Measurements from ENCODE around the gene KBTBD12. TPM values are rescaled to one million over a fixed set of nuclear protein-coding genes. Genes with fewer than 3 reads are reported as not detected.

KBTBD12 gene
- total RNA-seq, 1 experiment from 2014 or later, result not detected

- Histone ChIP-seq H2AFZ (ENCODE audit: low read depth, low read length, poor library complexity, severe bottlenecking) (no peak overlapping the region), H3K27ac (ENCODE audit: low read depth, low read length) (no peak overlapping the region), H3K9me2 (ENCODE audit: insufficient read depth) (no peaks in the 10 kb centered on the region), H3K4me1 (ENCODE audit: control insufficient read depth in 1 of 2, insufficient read depth in 2 of 2, low read length in 2 of 2) (no peaks in the 10 kb centered on the region), H4K20me1 (ENCODE audit: insufficient read depth) (no peaks in the 10 kb centered on the region), H3K9me3 (ENCODE audit: control insufficient read depth in 1 of 2, insufficient read depth in 1 of 2, low read depth in 1 of 2, low read length in 2 of 2) (no peaks in the 10 kb centered on the region), H3K4me2 (ENCODE audit: low read length) (no peak overlapping the region), H3K79me2 (ENCODE audit: insufficient read depth, low read length) (no peaks in the 10 kb centered on the region), H3K9ac (ENCODE audit: low read length) (no peak overlapping the region), H3K36me3 (ENCODE audit: control insufficient read depth in 1 of 2, insufficient read depth in 2 of 2, low read length in 2 of 2) (no peaks in the 10 kb centered on the region), H3K4me3 (replicated peaks in 1 of 2; ENCODE audit: low read depth in 1 of 2, low read length in 2 of 2) (no peak overlapping the region), H3K27me3 (ENCODE audit: insufficient read depth, low read length) (no peaks in the 10 kb centered on the region)
- intact Hi-C loops (cut with micrococcal nuclease), result loop anchor here (1.0 to 5.0 kb wide), 3 partner anchors 280 to 394 kb away; no protein-coding TSS in a partner anchor
- CTCF ChIA-PET, result interaction anchor here (1.0 to 1.4 kb wide), 4 partner anchors 9 to 396 kb away, joined by 3 to 4 read pairs (median 3); no protein-coding TSS in a partner anchor
- RAD21 ChIA-PET (ENCODE audit: low non-redundant PET in 1 of 2, low total read pairs in 2 of 2, uncharacterized antibody in 2 of 2, unreplicated experiment in 2 of 2), result no interaction called here
- ATAC-seq (peak; percentile 99), DNase-seq (ENCODE audit: low read depth, low spot score) (peak; percentile 54)
- BruUV-seq (replicated peaks), result no TSS peak
- TF ChIP-seq, protein P1, sequence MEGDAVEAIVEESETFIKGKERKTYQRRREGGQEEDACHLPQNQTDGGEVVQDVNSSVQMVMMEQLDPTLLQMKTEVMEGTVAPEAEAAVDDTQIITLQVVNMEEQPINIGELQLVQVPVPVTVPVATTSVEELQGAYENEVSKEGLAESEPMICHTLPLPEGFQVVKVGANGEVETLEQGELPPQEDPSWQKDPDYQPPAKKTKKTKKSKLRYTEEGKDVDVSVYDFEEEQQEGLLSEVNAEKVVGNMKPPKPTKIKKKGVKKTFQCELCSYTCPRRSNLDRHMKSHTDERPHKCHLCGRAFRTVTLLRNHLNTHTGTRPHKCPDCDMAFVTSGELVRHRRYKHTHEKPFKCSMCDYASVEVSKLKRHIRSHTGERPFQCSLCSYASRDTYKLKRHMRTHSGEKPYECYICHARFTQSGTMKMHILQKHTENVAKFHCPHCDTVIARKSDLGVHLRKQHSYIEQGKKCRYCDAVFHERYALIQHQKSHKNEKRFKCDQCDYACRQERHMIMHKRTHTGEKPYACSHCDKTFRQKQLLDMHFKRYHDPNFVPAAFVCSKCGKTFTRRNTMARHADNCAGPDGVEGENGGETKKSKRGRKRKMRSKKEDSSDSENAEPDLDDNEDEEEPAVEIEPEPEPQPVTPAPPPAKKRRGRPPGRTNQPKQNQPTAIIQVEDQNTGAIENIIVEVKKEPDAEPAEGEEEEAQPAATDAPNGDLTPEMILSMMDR (IDR thresholded peaks at IDR 0.05 in 2 of 3, conservative IDR thresholded peaks at IDR 0.05 in 1 of 3; ENCODE audit: borderline replicate concordance in 1 of 3, insufficient read depth in 1 of 3, low read depth in 2 of 3, low read length in 2 of 3), result peak; percentile 78 to 83 (median 82)
- TF ChIP-seq RAD21 (IDR thresholded peaks at IDR 0.05; ENCODE audit: low read depth) (peak; percentile 89), ZNF274 (IDR thresholded peaks at IDR 0.05; ENCODE audit: low read depth, low read length) (no peak)
- POLR2A ChIA-PET, result no interaction called here
Observed at GRCh38 chr3:127970966-127971592, 56.0 kb downstream of the KBTBD12 start.

GRCh38 chr3:127974226-127974625 is 59.2 kb downstream of the KBTBD12 start:
- no peaks in the 10 kb centered on the region for H3K27me3 ChIP-seq (ENCODE audit: insufficient read depth, low read length)
- no peaks in the 10 kb centered on the region for H3K4me1 ChIP-seq (ENCODE audit: control insufficient read depth in 1 of 2, insufficient read depth in 2 of 2, low read length in 2 of 2)
- no TSS peak for BruUV-seq (replicated peaks)
- H4K20me1 ChIP-seq (ENCODE audit: insufficient read depth), result no peaks in the 10 kb centered on the region
- H3K9me2 ChIP-seq (ENCODE audit: insufficient read depth), result no peaks in the 10 kb centered on the region
- no peak overlapping the region for H3K9ac ChIP-seq (ENCODE audit: low read length)
- ChIA-PET POLR2A (no interaction called here), RAD21 (ENCODE audit: low non-redundant PET in 1 of 2, low total read pairs in 2 of 2, uncharacterized antibody in 2 of 2, unreplicated experiment in 2 of 2) (no interaction called here), CTCF (no interaction called here)
- H3K9me3 ChIP-seq (ENCODE audit: control insufficient read depth in 1 of 2, insufficient read depth in 1 of 2, low read depth in 1 of 2, low read length in 2 of 2), result no peaks in the 10 kb centered on the region
- intact Hi-C loops (cut with micrococcal nuclease), result loop anchor here (5.0 kb wide), 1 partner anchor 397 kb away; no protein-coding TSS in a partner anchor
- H3K79me2 ChIP-seq (ENCODE audit: insufficient read depth, low read length), result no peaks in the 10 kb centered on the region
- no peak overlapping the region for H3K27ac ChIP-seq (ENCODE audit: low read depth, low read length)
- H3K4me3 ChIP-seq (replicated peaks in 1 of 2; ENCODE audit: low read depth in 1 of 2, low read length in 2 of 2), result no peak overlapping the region
- no peaks in the 10 kb centered on the region for H3K36me3 ChIP-seq (ENCODE audit: control insufficient read depth in 1 of 2, insufficient read depth in 2 of 2, low read length in 2 of 2)
- no peak overlapping the region for H3K4me2 ChIP-seq (ENCODE audit: low read length)
- no peak overlapping the region for H2AFZ ChIP-seq (ENCODE audit: low read depth, low read length, poor library complexity, severe bottlenecking)
- ATAC-seq, result no peak
- no peak for DNase-seq (ENCODE audit: low read depth, low spot score)
- TF ChIP-seq, protein P1 (IDR thresholded peaks at IDR 0.05 in 2 of 3, conservative IDR thresholded peaks at IDR 0.05 in 1 of 3; ENCODE audit: borderline replicate concordance in 1 of 3, insufficient read depth in 1 of 3, low read depth in 2 of 3, low read length in 2 of 3), result no peak
- TF ChIP-seq CEBPB (IDR thresholded peaks at IDR 0.05; ENCODE audit: low read depth), result no peak
- no peak for TF ChIP-seq REST (IDR thresholded peaks at IDR 0.05; ENCODE audit: low read depth)
- no peak for TF ChIP-seq POLR2A (IDR thresholded peaks at IDR 0.05; ENCODE audit: borderline replicate concordance, extremely low read depth, insufficient read depth, insufficient read length)
- TF ChIP-seq EZH2phosphoT487 (IDR thresholded peaks at IDR 0.05; ENCODE audit: borderline replicate concordance), result no peak

Data from HCT116 (cell line).